HG03066 (cell line): ENCODE results near the gene SLC22A4.

Source experiments
- ATAC-seq: cut with Tn5 transposase; IDR thresholded peaks from one replicate; pipeline ENCODE4 v1.9.1; 2021; ENCODE audit warnings: low read depth; ENCODE audit not compliant: unreplicated experiment

The SLC22A4 gene

DNA sequence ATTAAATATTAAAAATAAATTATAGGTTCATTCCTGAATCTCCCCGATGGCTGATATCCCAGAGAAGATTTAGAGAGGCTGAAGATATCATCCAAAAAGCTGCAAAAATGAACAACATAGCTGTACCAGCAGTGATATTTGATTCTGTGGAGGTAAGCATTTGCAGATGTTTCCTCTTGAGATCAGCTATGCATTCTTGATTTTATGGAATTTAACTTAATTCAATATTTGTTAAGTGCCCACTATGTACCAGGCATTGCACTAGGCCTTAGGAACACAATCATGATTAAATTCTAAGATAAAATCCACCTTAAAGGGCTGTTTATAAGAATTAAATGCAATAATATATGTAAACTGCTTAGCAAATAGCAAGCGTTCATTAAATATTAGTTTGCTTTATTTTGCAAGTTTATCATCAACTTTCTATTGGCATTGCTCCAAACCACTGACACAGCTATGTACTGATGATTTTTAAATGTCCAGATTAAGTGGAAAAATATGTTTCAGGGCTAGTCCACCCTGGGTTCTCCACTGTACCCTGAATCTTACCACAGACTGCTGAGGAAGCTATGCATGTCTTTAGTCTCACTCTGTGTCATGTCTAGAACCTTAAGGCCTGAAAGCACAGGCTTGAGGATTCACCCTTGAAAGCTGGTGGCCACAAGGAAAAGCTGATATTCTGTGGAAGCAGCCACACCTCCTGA lies 33.2 kb downstream of the SLC22A4 start:
- ATAC-seq: no peak

DNA sequence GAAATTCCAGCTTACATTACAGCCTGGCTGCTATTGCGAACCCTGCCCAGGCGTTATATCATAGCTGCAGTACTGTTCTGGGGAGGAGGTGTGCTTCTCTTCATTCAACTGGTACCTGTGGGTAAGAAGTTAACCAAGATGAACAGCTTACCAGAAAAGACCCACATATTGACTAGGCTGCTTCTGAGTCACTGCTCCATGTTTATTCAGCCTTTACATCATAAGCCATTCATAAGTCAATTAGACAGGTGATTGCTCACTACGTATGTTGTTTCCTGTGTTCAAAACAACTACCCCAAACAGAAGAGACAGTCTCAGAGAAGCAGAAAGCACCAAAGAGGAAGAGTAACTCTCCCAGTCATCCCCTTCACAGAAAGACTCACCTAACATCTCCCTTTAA lies 40.6 kb downstream of the SLC22A4 start:
- no peak for ATAC-seq

DNA sequence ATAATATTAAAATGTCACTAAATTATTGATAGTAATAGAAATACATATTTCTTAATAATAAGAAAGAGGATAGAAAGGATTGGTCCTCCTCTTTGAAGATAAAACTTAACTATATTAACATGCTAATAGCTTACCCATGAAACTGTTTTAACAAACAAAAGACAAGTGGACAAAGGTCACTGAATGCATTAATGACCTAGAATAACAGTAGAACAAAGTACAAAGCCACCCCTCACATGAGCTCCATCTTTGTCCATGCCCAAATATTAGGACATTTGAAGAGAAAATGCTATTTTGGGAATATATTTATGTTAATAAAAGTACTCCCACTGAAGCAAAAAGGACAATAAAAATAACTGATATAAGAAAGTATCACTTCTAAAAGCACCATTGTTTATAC lies 41.2 kb downstream of the SLC22A4 start:
- ATAC-seq: no peak

DNA sequence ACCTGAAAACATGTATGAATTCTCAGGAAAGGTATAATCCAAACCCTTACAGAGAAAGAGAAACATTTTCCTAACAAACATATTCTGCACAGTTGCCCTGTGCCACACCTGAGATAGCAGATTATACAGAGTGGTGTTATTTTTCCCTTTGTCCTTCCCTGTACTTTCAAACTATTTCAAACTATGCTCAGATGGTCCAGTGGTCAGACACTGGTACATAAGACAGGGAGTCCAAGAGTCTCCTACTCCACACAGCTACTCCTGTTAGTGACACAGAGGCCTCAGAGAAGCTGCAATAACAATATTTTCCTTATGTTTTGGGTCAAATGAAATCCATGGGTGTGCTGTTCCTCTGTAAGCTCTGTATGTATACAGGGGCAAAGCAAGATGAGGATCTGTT lies 45.3 kb downstream of the SLC22A4 start:
- no peak for ATAC-seq

DNA sequence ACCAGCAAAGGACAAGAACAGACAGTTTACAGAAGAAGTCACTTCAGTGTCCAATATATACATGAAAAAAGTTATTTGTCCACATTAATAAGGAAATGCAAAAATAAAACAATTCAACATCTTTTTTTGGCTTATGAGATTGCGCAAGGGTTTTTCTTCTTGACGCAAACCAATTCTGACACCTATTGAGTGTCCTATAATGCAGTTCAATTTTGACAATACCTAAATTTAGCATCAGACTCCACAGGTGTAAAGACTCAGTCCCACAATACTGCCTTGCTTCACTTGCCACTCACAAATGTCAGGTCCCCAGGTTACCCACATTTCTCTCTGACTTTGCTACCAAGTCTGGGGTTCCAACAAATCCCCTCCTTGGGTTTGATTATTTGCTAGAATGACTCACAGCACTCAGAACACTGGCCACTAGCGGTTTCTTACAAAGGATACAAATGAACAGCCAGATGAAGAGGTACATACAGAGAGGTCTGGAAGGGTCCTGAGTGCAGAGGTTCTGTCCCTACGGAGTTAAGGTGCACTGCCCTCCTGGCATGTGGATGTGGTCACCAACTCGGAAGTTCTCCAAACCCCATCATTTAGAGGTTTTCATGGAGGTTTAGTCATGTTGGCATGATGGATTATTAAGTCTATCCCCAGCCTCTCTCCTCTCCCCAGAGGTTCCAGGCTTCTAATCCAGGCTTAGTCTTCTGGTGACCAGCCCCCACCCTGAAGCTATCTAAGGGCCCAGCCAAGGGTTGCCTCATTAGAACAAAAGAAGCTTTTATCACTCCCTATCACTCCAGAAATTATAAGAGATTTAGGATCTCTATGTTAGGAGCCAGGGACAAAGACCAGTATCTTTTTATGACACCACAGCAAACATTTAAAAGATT lies 48.3 kb downstream of the SLC22A4 start:
- no peak for ATAC-seq

DNA sequence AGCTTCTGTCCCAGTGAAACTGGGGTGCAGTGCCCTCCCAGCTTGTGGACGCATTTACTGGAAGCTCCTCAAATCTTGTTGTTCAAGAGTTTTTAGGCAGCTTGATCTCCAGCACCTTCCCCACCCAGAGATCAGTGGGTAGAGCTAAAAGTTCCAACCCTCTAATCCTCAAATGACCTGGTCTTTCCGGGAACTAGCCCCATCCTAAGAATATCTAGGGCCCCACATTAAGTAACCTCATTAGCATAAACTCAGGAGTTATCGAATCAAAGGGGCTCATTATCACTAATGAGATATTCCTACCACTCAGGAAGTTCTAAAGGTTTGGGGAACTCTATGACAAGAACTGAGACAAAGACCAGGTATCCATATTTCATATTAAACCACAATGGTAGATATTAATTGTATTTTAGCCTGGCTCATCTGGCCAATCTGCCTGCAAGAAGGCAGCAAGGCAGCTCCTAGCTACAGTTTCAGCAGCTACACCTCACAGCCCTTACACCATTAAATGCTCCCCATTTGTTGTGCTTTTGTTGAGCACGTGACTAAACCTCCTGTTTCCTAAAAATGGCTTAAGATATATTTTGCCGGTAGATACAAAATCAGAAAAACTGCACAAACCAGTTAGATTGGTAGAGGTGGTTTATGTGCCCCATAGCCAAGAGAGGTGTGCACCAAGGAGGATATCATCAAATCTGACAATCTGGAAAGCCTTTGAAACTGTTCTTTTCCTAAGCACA lies 50.8 kb downstream of the SLC22A4 start:
- no peak for ATAC-seq

DNA sequence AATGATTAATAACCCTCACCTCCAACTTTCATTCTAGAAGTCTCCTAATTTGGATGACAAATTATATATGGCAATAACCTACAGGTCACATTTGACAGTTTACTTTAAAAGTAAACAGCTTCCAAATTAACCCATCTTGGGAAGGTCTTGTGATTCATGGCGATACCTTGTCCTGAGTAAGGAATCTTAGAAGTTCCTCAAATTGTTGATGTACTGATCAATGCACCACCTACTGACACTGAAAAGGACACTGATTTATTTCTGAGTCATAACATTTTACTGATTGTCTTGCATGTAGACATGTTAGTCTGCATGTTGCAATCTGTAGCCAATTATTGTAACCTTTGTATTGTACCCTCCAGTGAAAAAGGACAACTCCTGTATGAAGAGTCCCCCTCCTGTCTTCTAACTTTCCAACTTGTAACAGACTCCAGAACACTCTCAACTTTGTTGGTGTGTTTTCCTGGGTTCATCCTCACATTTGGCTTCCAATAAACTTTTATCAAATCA lies 59.3 kb downstream of the SLC22A4 start:
- ATAC-seq: no peak

DNA sequence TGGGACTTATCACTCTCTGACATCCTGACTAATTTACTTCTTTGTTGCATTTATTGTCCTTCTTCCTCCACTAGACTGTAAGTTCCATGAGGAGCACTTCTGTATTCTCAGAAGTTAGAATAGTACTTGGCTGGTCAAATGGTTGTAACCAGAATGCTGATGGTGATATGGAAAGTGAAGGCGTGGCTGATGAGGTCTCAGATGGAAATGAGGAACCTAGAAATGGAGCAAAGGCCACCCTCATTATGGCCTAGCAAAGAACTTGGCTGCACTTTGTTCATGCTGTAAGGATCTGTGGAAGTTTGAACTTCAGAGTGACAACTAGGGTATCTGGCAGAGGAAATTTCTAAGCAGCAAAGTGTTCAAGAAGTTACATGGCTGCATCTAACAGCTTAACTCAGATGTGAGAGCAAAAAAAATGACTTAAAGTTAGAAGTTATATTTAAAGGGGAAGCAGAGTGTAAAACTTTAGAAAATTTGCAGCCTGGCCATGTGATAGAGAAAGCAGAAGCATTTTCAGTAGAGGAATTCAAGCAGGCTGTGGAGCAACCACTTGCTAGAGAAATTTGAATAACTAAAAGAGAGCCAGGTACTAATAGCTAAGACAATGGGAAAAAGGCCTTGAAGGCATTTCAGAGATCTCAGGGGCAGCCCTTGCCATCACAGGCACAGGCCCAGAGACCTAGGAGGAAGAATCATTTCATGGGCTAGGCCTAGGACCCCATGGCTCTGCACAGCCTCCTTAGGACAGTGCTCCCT lies 60.4 kb downstream of the SLC22A4 start:
- ATAC-seq: no peak

DNA sequence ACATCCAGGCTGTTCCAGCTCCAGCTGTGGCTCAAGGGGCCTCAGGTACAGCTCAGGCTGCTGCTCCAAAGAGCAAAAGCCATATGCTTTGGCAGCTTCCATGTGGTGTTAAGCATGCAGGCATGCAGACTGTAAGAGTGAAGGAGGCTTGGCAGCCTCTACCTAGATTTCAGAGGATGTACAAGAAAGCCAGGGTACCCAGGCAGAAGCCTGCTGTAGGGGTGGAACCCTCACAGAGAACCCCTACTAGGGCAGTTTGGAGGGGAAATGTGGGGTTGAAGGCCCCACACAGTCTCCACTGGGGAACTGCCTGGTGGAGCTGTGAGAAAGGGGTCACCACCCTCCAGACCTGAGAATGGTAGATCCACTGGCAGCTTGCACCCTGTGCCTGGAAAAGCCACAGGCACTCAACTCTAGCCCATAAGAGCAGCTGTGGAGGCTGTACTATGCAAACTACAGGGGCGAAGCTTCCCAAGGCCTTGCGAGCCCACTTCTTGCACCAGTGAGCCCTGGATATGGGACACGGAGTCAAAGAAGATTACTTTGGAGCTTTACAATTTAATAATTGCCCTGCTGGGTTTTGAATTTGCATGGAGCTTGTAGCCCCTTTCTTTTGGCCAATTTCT lies 61.1 kb downstream of the SLC22A4 start:
- no peak for ATAC-seq

DNA sequence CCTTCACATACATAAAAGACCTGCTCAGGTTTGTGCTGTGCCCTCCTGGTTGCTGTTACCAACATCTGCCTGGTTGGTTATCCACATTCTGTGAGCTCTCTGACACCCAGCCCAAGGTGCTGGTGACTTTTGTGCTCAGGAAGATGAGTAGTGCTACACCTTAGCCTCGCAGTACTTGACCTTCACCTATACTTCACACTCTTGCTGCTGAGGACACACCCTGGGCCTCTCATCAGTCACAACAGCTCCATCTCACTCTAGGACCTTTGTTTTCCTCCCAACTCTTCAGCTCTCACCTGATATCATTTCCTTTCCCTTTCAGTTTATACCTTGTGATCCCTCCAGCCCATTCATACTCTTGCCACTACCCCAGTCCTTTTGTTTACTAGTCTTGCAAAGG lies 64.6 kb downstream of the SLC22A4 start:
- ATAC-seq: no peak

DNA sequence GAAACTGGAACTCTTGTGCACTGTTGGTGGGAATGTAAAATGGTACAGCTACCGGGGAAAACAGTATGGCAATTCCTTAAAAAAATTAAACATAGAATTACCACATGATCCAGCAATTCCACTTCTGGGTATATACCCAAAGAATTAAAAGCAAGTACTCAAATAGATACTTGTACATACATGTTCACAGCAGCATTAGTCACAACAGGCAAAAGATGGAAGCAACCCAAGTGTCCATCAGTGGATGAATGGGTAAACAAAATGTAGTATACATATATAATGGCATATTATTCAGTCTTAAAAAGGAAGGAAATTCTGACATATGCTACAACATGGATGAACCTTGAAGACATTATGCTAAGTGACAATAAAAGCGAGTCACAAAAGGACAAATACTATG lies 67.9 kb downstream of the SLC22A4 start:
- no peak for ATAC-seq

DNA sequence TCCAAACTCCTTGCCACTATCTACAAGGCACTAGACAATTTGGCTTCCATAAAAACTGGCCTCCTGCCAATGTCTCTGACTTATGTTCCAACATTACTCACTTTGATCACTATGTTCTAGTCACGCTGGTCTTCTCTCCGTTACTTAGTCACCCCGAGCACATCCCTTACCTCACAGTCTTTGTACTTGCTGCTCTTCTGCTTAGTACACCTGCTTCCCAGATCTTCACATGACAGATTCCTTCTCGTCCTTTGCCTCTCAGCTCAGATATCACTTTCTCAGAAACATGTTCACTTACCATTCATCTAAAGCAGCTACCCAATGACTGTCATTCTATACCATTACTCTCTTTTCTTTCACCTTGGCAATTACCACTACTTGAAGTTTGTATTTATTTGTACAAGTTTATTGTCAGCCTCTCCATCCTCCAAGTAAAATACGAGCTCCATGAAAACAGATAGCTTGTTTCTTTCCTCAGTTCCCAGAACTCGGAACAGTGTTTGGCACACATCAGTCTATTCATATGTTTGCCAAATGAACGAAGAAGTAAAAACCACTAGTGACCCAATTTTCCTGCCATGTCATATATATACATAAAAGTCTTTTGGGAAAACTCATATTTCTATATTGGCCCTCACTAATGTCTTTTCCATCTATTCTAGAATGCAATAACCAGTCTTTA lies 69.4 kb downstream of the SLC22A4 start:
- ATAC-seq: no peak

DNA sequence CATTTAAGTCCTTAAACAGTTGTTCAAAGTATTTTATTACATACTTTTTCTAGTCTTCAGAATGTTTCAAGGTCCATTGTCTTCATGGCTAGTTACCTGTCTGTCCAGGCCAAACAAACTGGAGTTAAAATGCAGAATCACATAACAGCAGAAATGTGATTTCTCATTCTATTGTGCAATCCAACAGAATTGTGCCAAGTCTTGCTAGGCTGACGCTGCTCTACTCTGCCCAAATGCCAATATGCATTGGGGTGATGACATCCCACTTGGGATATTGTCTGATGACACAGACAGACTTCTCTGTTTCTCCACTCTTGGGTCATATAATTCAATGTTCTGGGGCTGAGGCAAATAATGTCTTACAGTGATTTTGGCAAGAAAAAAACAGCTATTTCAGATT lies 70.1 kb downstream of the SLC22A4 start:
- no peak for ATAC-seq

DNA sequence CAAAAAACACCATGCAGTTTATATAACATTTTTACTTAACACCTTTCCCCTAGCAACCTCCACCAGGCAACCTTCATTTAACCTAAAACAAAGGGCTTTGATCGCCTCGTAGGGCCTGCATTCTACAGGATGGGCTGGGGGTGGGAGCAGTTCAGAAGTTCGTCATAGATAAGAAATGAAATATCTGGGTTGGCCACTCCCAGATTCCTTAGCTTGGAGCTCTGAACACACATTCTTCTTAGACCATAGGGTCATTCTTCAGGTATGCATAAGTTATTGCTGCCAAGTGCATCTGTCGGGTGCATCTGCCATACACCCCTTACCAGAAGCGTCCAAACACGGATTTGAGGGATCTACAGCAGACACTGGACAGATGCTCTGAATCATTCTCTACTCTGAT lies 71.0 kb downstream of the SLC22A4 start:
- ATAC-seq: no peak

DNA sequence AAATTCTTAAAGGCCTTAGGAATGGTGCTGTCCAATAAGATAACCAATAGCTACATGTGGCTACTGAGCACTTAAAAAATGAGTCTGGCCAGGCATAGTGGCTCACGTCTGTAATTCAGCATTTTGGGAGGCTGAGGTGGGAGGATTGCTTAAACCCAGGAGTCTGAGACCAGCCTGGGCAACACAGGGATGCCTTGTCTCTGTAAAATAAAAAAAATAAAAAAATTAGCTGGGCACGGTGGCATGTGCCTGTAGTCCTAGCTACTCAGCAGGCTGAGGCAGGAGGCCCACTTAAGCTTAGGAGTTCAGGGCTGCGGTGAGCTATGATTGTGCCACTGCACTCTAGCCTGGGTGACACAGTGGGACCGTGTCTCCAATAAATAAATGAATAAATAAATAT lies 74.0 kb downstream of the SLC22A4 start:
- ATAC-seq: no peak

DNA sequence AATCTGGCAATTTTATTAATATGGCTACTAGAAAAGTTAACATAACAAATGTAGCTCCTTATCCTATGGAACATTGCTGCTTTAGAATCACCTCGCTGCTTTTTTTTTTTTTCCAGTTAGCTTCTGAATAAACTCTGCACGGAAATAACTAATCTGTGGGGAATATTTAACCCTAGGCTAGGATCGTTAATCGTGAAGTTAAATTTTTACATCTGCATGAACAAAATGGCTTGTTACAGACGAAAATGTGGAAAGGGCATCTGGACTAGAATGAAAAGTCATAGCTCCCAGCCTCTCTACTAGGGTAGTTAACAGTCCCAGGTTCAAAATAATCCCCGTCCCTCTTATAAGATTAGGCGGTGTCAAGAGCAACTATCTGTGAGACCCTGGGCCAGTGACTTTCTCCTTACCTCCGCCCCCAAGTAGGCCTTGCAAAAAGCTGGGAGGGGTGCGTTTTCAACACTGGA lies 74.8 kb downstream of the SLC22A4 start:
- no peak for ATAC-seq

DNA sequence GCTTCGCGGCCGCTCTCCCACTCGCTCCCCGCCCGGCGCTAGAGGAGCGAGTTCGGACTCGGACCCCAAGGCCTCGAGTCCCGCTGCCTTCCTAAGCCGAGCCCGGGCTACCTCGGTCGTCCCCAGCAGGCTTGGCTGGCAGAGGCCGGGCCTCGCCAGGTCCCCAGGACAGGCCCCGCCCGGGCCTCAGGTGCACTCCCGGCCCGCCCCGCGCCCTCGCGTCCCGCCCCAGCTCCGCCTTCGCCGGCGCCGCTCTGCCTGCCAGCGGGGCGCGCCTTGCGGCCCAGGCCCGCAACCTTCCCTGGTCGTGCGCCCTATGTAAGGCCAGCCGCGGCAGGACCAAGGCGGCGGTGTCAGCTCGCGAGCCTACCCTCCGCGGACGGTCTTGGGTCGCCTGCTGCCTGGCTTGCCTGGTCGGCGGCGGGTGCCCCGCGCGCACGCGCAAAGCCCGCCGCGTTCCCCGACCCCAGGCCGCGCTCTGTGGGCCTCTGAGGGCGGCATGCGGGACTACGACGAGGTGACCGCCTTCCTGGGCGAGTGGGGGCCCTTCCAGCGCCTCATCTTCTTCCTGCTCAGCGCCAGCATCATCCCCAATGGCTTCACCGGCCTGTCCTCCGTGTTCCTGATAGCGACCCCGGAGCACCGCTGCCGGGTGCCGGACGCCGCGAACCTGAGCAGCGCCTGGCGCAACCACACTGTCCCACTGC lies 75.4 kb downstream of the SLC22A4 start, which contains the start of gene SLC22A5:
TSS of gene SLC22A5 (plus strand) at position 237 of the 707 bp plus-strand sequence. CDS start at position 500, 263 bp downstream.
- ATAC-seq: peak; percentile 82

DNA sequence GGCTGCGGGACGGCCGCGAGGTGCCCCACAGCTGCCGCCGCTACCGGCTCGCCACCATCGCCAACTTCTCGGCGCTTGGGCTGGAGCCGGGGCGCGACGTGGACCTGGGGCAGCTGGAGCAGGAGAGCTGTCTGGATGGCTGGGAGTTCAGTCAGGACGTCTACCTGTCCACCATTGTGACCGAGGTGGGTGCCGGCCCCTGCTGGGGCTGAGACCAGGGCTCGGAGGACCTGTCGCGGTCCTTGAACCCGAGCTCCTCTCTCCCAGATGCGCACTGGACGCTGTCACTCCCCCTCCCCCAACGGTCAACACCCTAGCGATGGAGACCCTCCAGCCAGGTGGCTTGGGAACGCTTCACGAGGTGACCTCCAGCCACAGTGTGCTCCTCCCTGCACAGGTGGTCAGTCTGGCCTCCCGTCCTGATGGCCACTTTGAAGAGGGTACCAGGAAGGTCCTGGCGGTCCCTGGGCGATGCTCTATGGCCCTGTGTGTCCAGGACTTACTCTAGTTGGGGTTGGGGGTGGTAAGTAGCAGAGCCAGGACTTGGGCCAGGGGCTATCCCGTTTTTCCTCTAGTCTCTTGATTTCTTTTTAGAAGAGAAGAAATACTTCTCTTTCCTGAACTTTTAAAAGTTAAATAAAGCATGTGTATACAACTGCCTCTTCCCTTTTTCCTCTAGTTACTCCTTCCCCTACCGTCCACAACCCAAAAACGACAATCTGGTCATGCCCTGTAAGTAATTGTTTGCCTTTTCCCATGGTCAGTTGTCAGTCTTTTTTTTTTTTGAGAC lies 76.2 kb downstream of the SLC22A4 start:
- ATAC-seq: no peak
